Tibial nerve (tissue), 4 donors: Measurements from ENCODE around the gene PTCRA. TPM values are rescaled to one million over a fixed set of nuclear protein-coding genes. Genes with fewer than 3 reads are reported as not detected.
"Not testable (repeated sequence)": the region's sequence is repeated elsewhere in the genome, so short reads cannot be mapped to it uniquely, and the experiment has no call there.

ENCODE experiments used
- DNase-seq, 2 donors: peaks; one replicate each; pipeline ENCODE4 v3.0.0-alpha.2; 2019; ENCODE audit warnings: low spot score in 2 of 2
- H3K27ac ChIP-seq, 4 donors: fragments of 200-600 bp; sonication (generic) in 3 of 4; one replicate each; pipeline ENCODE4 v1.5.1; 2017 to 2019; ENCODE audit warnings: mild to moderate bottlenecking in 1 of 4
- H3K27me3 ChIP-seq, 2 donors: fragments of 200-600 bp; sonication (generic) in 1 of 2; one replicate each; pipeline versions ENCODE4 v1.5.1 to v1.6.0; 2017 to 2019
- H3K36me3 ChIP-seq, 3 donors: fragments of 200-600 bp; sonication (generic); one replicate each; pipeline ENCODE4 v1.5.1; 2018 to 2019
- H3K4me1 ChIP-seq, 4 donors: fragments of 200-600 bp; sonication (generic) in 3 of 4; one replicate each; pipeline ENCODE4 v1.5.1; 2017 to 2019
- H3K4me3 ChIP-seq, 4 donors: fragments of 200-600 bp; sonication (generic) in 3 of 4; one replicate each; pipeline ENCODE4 v1.5.1; 2017 to 2019; ENCODE audit warnings: mild to moderate bottlenecking in 1 of 4, moderate library complexity in 1 of 4
- H3K9me3 ChIP-seq, 4 donors: fragments of 200-600 bp; sonication (generic) in 3 of 4; one replicate each; pipeline ENCODE4 v1.5.1; 2017 to 2019
- EP300 ChIP-seq, 2 donors: sonication (generic); formaldehyde crosslinking; IDR thresholded peaks; one replicate each; pipeline ENCODE4 v1.6.1; 2017; ENCODE audit warnings: antibody characterized with exemption in 2 of 2, mild to moderate bottlenecking in 1 of 2
- POLR2A ChIP-seq, 2 donors: fragments of 450-650 bp; IDR thresholded peaks; one replicate each; pipeline ENCODE4 v1.6.1; 2017; ENCODE audit warnings: antibody characterized with exemption in 2 of 2, mild to moderate bottlenecking in 2 of 2, moderate library complexity in 2 of 2
- WGBS, 2 donors: methylation state at CpG; one replicate each; pipeline ENCODE4 v1.1.5; 2018; 5-methylcytosine and 5-hydroxymethylcytosine counted together
- total RNA-seq, 4 donors: library from RNA; depleted of rRNA; stranded (reverse); fragments of >200 nt; gene quantifications; one replicate each; pipeline ENCODE4 v1.1.0, GENCODE V29; 2016
- TF ChIP-seq, protein P1 (sequence below), 5 experiments: fragments of 200-600 bp in 3 of 5; fragments of 450-650 bp in 2 of 5; sonication (generic) in 3 of 5; IDR thresholded peaks; one replicate each; pipeline ENCODE4 v1.5.1; 2016 to 2019; ENCODE audit warnings: antibody characterized with exemption in 5 of 5, mild to moderate bottlenecking in 3 of 5, moderate library complexity in 2 of 5

PTCRA gene
- total RNA-seq, 4 donors from 2014 or later, result not detected

DNA sequence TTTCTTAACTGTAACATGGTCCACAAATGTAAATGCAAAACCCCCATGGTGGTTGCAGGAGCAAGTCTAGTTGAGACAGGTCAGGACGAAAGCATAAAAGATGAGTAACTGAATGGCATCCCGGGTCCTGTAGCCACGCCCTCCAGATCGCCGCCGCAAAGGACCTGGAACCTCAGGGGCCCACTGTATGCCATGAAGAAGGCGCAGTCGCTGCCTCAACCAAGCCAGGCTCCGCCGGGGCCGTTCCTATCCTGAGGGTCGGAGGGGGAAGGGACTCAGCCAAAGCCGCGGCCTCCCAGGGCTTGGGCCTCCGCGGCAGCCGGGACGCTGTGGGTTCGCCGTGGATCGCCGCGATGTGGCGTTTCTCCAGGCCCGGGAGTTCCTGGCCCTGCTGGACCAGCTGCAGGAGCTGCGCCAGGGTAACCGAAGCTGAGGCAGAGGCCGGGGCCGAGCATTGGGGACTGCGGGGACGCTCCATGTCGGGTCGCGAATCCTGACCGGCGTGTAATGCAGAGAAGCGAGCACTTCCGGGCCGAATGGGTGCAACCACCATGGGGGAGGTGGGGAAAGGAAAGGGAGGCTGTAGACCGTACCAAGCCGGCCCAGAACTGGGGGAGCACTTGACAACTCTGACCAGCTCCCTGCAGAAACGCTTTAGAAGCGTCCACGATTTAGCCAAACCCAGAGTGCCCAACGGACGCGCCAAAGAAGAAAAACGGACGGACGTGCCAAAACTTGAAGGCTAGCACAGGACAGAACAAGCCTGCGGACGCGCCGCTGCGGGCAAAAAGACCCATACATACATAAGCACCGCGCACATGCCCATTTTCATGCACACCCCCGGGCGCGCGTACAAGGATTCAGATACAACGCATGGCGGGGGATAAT lies 25.3 kb upstream of the PTCRA start:
- TF ChIP-seq EP300 (IDR thresholded peaks at IDR 0.05) (peak; percentile 54 to 88), POLR2A (IDR thresholded peaks at IDR 0.05) (peak; percentile 12 to 55)
- TF ChIP-seq, protein P1, sequence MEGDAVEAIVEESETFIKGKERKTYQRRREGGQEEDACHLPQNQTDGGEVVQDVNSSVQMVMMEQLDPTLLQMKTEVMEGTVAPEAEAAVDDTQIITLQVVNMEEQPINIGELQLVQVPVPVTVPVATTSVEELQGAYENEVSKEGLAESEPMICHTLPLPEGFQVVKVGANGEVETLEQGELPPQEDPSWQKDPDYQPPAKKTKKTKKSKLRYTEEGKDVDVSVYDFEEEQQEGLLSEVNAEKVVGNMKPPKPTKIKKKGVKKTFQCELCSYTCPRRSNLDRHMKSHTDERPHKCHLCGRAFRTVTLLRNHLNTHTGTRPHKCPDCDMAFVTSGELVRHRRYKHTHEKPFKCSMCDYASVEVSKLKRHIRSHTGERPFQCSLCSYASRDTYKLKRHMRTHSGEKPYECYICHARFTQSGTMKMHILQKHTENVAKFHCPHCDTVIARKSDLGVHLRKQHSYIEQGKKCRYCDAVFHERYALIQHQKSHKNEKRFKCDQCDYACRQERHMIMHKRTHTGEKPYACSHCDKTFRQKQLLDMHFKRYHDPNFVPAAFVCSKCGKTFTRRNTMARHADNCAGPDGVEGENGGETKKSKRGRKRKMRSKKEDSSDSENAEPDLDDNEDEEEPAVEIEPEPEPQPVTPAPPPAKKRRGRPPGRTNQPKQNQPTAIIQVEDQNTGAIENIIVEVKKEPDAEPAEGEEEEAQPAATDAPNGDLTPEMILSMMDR (IDR thresholded peaks at IDR 0.05), result peak in 1 of 5 experiments; percentile 27
- H3K4me1 ChIP-seq, result peaks cover 0 to 16% (median 6%) of the 10 kb centered on the region in 4 donors
- DNase-seq, result peak; percentile 77 to 90
- 0% methylated on average over 45 to 63 of the region's 63 CpGs for WGBS, 2 donors
- H3K27me3 ChIP-seq, result no peaks in the 10 kb centered on the region
- H3K4me3 ChIP-seq, result peak overlapping the region; percentile 58 to 85 (median 72)
- peaks cover 0 to 30% (median 2%) of the 10 kb centered on the region in 3 donors for H3K36me3 ChIP-seq
- H3K9me3 ChIP-seq, result no peaks in the 10 kb centered on the region
- peak overlapping the region; percentile 6 to 92 (median 84) for H3K27ac ChIP-seq

DNA sequence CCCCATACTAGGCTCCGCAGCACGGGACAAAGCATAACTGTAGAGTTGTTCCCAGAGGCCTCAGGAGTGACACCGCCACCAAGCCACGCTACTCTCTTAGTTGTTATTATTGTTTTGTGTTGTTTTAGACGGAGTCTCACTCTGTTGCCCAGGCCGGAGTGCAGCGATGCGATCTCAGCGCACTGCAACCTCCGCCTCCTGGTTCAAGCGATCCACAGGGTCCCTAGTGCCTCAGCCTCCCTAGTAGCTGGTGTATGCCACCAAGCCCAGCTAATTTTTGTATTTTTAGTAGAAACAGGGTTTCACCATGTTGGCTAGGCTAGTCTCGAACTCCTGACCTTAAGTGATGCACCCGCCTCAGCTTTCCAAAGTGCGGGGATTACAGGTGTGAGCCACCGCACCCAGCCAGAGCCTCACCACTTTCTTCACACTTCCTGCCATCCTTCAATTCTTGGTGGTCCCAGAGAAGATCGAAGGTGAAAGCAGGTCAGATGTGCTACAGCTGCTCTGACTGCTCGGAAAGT lies 24.6 kb upstream of the PTCRA start:
- Histone ChIP-seq H3K36me3 (peaks cover 0 to 23% (median 0%) of the 10 kb centered on the region in 3 donors), H3K4me1 (peaks cover 0 to 16% (median 6%) of the 10 kb centered on the region in 4 donors), H3K4me3 (peak overlapping the region; percentile 58 to 85 (median 72)), H3K27ac (peak overlapping the region; percentile 6 to 92 (median 84)), H3K9me3 (no peaks in the 10 kb centered on the region), H3K27me3 (no peaks in the 10 kb centered on the region)
- 37 to 44% methylated on average over 17 of the region's 17 CpGs for WGBS, 2 donors
- TF ChIP-seq, protein P1 (IDR thresholded peaks at IDR 0.05), result no peak
- no peak for DNase-seq

DNA sequence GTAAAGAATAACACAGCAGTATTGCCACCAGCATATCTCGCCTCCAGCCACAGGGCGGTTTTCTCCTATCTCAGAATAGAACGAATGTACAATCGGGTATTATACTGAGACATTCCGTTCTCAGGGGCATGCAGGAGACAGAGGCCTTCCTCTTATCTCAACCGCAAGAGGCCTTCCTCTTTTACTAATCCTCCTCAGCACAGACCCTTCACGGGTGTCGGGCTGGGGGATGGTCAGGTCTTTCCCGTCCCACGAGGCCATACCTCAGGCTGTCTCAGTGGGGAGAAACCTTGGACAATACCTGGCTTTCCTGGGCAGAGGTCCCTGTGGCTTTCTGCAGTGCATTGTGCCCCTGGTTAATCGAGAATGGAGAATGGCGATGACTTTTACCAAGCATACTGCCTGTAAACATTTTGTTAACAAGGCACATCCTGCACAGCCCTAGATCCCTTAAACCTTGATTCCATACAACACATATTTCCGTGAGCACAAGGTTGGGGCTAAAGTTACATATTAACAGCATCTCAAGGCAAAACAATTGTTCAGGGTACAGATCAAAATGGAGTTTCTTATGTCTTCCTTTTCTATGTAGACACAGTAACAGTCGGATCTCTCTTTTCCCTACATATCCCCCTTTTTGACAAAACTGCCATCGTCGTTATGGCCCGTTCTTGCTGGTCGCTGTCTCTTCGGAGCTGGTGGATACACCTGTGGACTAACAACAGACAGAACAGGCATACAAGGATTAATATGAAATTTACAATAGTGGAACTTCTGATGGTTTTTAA lies 21.6 kb upstream of the PTCRA start:
- DNase-seq, H3K36me3 ChIP-seq, H3K9me3 ChIP-seq, H3K4me3 ChIP-seq, H3K27me3 ChIP-seq: not testable (repeated sequence)
- peaks cover 0 to 14% (median 6%) of the 10 kb centered on the region in 4 donors for H3K4me1 ChIP-seq
- WGBS, 2 donors, result 52% methylated on average over 19 of the region's 19 CpGs
- H3K27ac ChIP-seq, result peak overlapping the region in 1 of 4 donors; percentile 30

DNA sequence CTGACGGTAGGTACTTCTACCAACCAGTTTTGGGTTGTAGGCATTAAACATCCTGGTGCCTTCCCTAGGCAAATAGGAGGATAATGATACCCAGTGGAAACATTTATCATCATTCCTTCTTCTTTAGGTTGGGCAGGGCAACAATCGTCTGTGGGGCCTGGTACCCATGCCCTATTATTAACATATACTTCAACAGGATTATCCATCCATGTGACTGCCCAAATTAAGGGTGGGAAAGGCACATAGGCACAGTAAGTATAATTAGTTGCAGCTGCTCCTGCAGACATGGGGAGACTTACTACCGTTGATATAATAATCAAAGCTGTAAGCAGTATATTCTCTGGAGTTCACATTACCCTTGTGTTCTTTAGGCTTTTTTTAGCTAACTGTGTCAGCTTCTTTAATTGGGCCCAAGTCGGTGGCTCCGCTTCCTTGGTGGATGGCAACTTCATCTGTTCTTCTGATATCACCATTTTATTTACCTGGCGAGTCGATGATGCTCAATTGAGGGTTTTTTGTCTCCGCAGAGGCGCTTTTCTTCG lies 19.6 kb upstream of the PTCRA start:
- TF ChIP-seq, protein P1 (IDR thresholded peaks at IDR 0.05), result no peak
- TF ChIP-seq EP300 (IDR thresholded peaks at IDR 0.05), result no peak
- no peak for TF ChIP-seq POLR2A (IDR thresholded peaks at IDR 0.05)
- 77 to 86% methylated on average over 10 of the region's 10 CpGs for WGBS, 2 donors
- no peaks in the 10 kb centered on the region for H3K27me3 ChIP-seq
- DNase-seq, result no peak
- no peaks in the 10 kb centered on the region for H3K36me3 ChIP-seq
- no peak overlapping the region for H3K27ac ChIP-seq
- H3K4me1 ChIP-seq, result peaks cover 0 to 5% (median 3%) of the 10 kb centered on the region in 4 donors
- no peaks in the 10 kb centered on the region for H3K9me3 ChIP-seq
- no peak overlapping the region for H3K4me3 ChIP-seq

DNA sequence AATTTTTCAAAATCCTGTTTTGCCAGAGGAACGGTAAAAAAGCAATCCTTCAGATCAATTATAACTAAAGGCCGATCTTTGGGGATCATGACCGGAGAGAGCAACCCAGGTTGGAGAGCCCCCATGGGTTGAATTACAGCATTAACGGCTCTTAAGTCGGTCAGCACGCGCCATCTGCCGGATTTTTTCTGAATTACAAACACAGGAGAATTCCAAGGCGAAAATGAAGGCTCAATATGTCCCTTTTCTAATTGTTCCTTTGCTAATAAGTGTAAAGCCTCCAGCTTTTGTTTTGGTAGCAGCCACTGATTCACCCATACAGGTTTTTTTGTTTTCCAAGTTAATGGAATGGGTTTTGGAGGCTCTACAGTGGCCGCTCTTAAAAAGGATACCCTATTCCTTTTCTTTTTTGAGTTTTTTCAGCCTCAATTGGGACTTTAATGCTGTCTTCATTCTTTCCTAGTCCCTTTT lies 16.9 kb upstream of the PTCRA start:
- WGBS, 2 donors, result 8 to 10% methylated on average over 10 of the region's 10 CpGs
- no peak overlapping the region for H3K4me3 ChIP-seq
- no peaks in the 10 kb centered on the region for H3K27me3 ChIP-seq
- no peaks in the 10 kb centered on the region for H3K9me3 ChIP-seq
- H3K36me3 ChIP-seq, result no peaks in the 10 kb centered on the region
- H3K27ac ChIP-seq, result no peak overlapping the region
- DNase-seq, result peak; percentile 49 to 90
- TF ChIP-seq, protein P1 (IDR thresholded peaks at IDR 0.05), result peak; percentile 68 to 87 (median 82)
- TF ChIP-seq POLR2A (IDR thresholded peaks at IDR 0.05), result no peak
- peaks cover 0 to 6% (median 3%) of the 10 kb centered on the region in 4 donors for H3K4me1 ChIP-seq
